T-helper 1 cell treated with Interleukin-12 subunit alpha and Interleukin-12 subunit beta and Interleukin-4 antibody, amounts not matched to agents 30 μg/mL and 1 μg/mL, for 36 hours (primary cell): ENCODE results near the gene GLIS1.
A peak's percentile ranks its signal among the peaks of the same experiment; 100 is the strongest.

ENCODE experiments used
- H3K27ac Mint-ChIP-seq: one replicate; pipeline ENCODE4 v1.8.0; 2021; ENCODE audit warnings: mild to moderate bottlenecking, mixed read lengths
- H3K27me3 Mint-ChIP-seq: one replicate; pipeline ENCODE4 v1.8.0; 2021; ENCODE audit warnings: low read depth, mixed read lengths
- H3K36me3 Mint-ChIP-seq: one replicate; pipeline ENCODE4 v1.8.0; 2021; ENCODE audit warnings: low read depth, mixed read lengths
- H3K4me1 Mint-ChIP-seq: one replicate; pipeline ENCODE4 v1.8.0; 2021; ENCODE audit warnings: low read depth, mixed read lengths
- H3K4me3 Mint-ChIP-seq: one replicate; pipeline ENCODE4 v1.8.0; 2021; ENCODE audit warnings: mild to moderate bottlenecking, moderate library complexity, mixed read lengths
- H3K9me3 Mint-ChIP-seq: one replicate; pipeline ENCODE4 v1.8.0; 2021; ENCODE audit warnings: mixed read lengths

The GLIS1 gene

GRCh38 chr1:53567851-53568250, 171.1 kb downstream of the GLIS1 start:
- H3K27ac Mint-ChIP-seq = no peak overlapping the region
- H3K4me3 Mint-ChIP-seq = no peak overlapping the region
- peaks cover 3% of the 10 kb centered on the region for H3K4me1 Mint-ChIP-seq
- no peaks in the 10 kb centered on the region for H3K36me3 Mint-ChIP-seq
- H3K27me3 Mint-ChIP-seq = peaks cover 54% of the 10 kb centered on the region
- no peaks in the 10 kb centered on the region for H3K9me3 Mint-ChIP-seq

DNA sequence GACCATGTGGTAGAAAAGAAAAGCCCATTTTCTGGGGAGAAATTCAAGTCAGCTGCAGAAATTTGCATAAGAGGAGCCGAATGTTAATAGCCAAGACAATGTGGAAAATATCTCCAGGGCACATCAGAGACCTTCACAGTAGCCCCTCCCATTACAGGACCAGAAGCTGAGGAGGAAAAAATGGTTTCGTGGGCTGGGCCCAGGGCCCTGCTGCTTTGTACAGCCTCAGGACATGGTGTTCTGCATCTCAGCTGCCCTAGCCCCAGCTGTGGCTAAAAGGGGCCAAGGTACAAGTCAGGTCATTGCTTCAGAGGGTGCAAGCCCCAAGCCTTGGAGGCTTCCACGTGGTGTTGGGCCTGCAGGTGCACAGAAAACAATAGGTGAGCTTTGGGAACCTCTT, 171.5 kb downstream of the GLIS1 start:
- Mint-ChIP-seq H3K9me3 (no peaks in the 10 kb centered on the region), H3K27me3 (peaks cover 58% of the 10 kb centered on the region), H3K4me3 (no peak overlapping the region), H3K36me3 (no peaks in the 10 kb centered on the region), H3K27ac (no peak overlapping the region), H3K4me1 (peaks cover 7% of the 10 kb centered on the region)

GRCh38 chr1:53563611-53564010, 175.4 kb downstream of the GLIS1 start:
- H3K9me3 Mint-ChIP-seq = no peaks in the 10 kb centered on the region
- no peaks in the 10 kb centered on the region for H3K36me3 Mint-ChIP-seq
- H3K4me3 Mint-ChIP-seq = no peak overlapping the region
- H3K4me1 Mint-ChIP-seq = peaks cover 14% of the 10 kb centered on the region
- peaks cover 49% of the 10 kb centered on the region for H3K27me3 Mint-ChIP-seq
- H3K27ac Mint-ChIP-seq = no peak overlapping the region

DNA sequence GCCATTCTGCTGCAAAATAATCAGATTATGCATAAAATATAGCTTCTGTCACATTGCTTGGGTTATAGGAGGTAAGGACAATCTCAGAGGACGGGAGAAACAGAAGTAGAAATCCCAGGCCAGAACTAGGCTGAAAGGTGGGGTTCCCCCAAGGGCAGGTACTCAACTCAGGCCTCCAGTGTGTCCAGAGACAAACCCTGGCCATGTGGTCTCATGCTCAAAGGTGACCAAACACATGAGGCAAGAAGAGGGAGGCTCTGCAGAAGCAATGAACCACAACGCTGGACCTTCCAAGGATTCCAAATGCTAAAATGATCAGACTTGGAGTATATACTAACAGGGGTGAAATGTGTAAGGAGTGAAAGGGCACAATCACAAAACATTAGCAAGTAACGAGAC, 176.0 kb downstream of the GLIS1 start:
- no peak overlapping the region for H3K27ac Mint-ChIP-seq
- no peaks in the 10 kb centered on the region for H3K9me3 Mint-ChIP-seq
- H3K4me3 Mint-ChIP-seq = peak overlapping the region; percentile 27
- peaks cover 14% of the 10 kb centered on the region for H3K4me1 Mint-ChIP-seq
- H3K27me3 Mint-ChIP-seq = peaks cover 44% of the 10 kb centered on the region
- H3K36me3 Mint-ChIP-seq = no peaks in the 10 kb centered on the region

GRCh38 chr1:53562291-53562980, 176.5 kb downstream of the GLIS1 start:
- peaks cover 42% of the 10 kb centered on the region for H3K27me3 Mint-ChIP-seq
- no peak overlapping the region for H3K27ac Mint-ChIP-seq
- H3K4me3 Mint-ChIP-seq = peak overlapping the region; percentile 27
- H3K36me3 Mint-ChIP-seq = no peaks in the 10 kb centered on the region
- no peaks in the 10 kb centered on the region for H3K9me3 Mint-ChIP-seq
- H3K4me1 Mint-ChIP-seq = peaks cover 14% of the 10 kb centered on the region

- Mint-ChIP-seq H3K9me3 (no peaks in the 10 kb centered on the region), H3K27ac (no peak overlapping the region), H3K27me3 (peaks cover 35% of the 10 kb centered on the region), H3K36me3 (no peaks in the 10 kb centered on the region), H3K4me1 (peaks cover 14% of the 10 kb centered on the region), H3K4me3 (no peak overlapping the region)
Observed at GRCh38 chr1:53561503-53562105, 177.4 kb downstream of the GLIS1 start.

GRCh38 chr1:53560581-53561502, 178.1 kb downstream of the GLIS1 start:
- Mint-ChIP-seq H3K4me3 (no peak overlapping the region), H3K27ac (no peak overlapping the region), H3K4me1 (peaks cover 14% of the 10 kb centered on the region), H3K9me3 (no peaks in the 10 kb centered on the region), H3K36me3 (no peaks in the 10 kb centered on the region), H3K27me3 (peaks cover 31% of the 10 kb centered on the region)

DNA sequence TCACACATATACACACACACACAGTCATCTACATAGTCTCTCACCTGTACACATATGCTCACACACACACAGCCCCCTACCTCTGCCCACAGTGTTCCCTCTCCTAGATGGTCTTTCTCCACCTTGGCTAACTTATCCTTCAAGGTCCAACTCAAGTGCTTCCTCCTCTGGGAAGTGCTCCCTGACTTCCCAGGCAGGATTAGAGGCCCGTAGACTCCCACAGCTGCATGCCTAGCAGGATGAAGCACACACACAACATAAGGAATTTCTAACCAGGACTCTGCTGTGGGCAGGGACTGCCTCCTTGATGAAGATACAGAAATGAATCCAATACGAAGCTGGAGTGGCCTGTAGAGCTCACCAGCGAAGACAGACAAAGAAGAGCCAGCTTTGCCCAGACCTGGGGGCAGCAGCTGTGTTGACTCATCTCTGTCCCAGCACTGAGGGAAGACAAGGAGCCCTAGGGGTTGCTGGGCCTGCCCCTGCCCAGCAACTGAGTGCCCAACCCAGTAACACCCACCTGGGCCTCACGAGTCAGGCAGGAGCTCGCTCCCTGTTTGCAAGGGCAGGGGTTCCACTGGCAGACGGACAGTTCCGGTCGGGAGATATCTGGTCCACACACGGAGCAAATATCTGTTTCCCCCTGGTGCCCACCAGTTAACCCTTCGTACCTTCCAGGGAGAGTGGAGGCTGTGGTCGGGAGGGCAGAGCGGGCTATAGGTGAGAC, 178.9 kb downstream of the GLIS1 start:
- H3K4me1 Mint-ChIP-seq = peaks cover 14% of the 10 kb centered on the region
- H3K4me3 Mint-ChIP-seq = no peak overlapping the region
- H3K36me3 Mint-ChIP-seq = no peaks in the 10 kb centered on the region
- no peak overlapping the region for H3K27ac Mint-ChIP-seq
- H3K27me3 Mint-ChIP-seq = peaks cover 23% of the 10 kb centered on the region
- no peaks in the 10 kb centered on the region for H3K9me3 Mint-ChIP-seq

GRCh38 chr1:53559391-53559815, 179.6 kb downstream of the GLIS1 start:
- peaks cover 21% of the 10 kb centered on the region for H3K27me3 Mint-ChIP-seq
- H3K9me3 Mint-ChIP-seq = no peaks in the 10 kb centered on the region
- H3K4me1 Mint-ChIP-seq = peaks cover 14% of the 10 kb centered on the region
- no peak overlapping the region for H3K27ac Mint-ChIP-seq
- no peaks in the 10 kb centered on the region for H3K36me3 Mint-ChIP-seq
- H3K4me3 Mint-ChIP-seq = no peak overlapping the region

DNA sequence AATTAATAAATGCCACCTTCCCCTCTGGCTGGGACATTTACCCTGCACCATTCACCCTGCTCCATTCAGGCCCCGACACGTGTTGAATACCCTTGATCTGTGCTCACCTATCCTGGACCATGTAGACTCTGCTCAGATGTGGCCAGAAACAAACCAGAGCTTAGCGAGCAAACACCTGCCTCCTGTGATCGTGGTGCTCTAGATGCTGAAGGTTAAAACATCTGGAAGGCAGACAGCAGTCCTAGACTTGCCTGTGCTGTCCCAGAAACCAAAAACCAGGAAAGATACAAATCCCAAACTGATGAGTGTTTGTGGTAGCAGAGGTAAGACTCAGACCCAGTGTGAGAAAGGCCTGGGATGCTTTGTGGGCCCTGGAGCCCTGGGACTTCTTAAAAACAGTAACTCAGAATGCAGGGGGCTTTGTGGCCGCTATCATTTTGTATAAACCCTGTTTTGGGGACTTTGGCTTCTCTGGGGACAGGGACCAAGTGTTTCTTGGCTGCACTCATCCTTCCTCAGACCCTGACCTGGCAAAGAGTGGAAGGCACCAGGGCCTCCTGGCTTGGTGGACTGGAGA, 180.1 kb downstream of the GLIS1 start:
- no peaks in the 10 kb centered on the region for H3K36me3 Mint-ChIP-seq
- H3K4me1 Mint-ChIP-seq = peaks cover 14% of the 10 kb centered on the region
- H3K27me3 Mint-ChIP-seq = peaks cover 15% of the 10 kb centered on the region
- H3K27ac Mint-ChIP-seq = no peak overlapping the region
- no peaks in the 10 kb centered on the region for H3K9me3 Mint-ChIP-seq
- no peak overlapping the region for H3K4me3 Mint-ChIP-seq

- Mint-ChIP-seq H3K36me3 (no peaks in the 10 kb centered on the region), H3K9me3 (no peaks in the 10 kb centered on the region), H3K27me3 (peaks cover 7% of the 10 kb centered on the region), H3K27ac (no peak overlapping the region), H3K4me3 (no peak overlapping the region), H3K4me1 (peaks cover 11% of the 10 kb centered on the region)
Observed at GRCh38 chr1:53557830-53558738, 180.9 kb downstream of the GLIS1 start.

- H3K27me3 Mint-ChIP-seq = peaks cover under 1% of the 10 kb centered on the region
- H3K27ac Mint-ChIP-seq = no peak overlapping the region
- H3K36me3 Mint-ChIP-seq = no peaks in the 10 kb centered on the region
- H3K4me3 Mint-ChIP-seq = no peak overlapping the region
- no peaks in the 10 kb centered on the region for H3K9me3 Mint-ChIP-seq
- peaks cover 6% of the 10 kb centered on the region for H3K4me1 Mint-ChIP-seq
Observed at GRCh38 chr1:53557369-53557768, 181.6 kb downstream of the GLIS1 start.

DNA sequence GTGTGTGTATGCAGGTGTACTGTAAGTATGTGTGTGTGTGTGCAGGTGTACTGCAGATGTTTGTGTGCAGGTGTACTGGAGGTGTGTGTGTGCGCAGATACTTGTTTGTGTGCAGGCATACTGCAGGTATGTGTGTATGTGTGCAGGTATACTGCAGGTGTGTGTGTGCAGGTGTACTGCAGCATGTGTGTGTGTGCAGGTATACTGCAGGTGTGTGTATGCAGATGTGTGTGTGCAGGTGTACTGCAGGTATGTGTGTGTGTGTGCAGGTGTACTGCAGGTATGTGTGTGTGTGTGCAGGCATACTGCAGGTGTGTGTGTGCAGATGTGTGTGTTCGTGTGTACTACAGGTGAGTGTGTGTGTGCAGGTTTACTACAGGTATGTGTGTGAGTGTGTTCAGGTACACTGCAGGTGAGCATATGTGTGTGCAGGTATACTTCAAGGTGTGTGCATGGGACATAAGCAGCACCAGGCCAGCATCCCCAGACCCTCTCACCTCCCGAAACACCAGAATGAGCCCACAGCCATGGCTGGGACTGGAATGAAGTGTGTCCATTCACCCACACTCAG, 182.2 kb downstream of the GLIS1 start:
- no peaks in the 10 kb centered on the region for H3K27me3 Mint-ChIP-seq
- H3K4me3 Mint-ChIP-seq = no peak overlapping the region
- H3K27ac Mint-ChIP-seq = no peak overlapping the region
- no peaks in the 10 kb centered on the region for H3K36me3 Mint-ChIP-seq
- no peaks in the 10 kb centered on the region for H3K4me1 Mint-ChIP-seq
- H3K9me3 Mint-ChIP-seq = no peaks in the 10 kb centered on the region
